ENCODE results near the gene SCAI.

The SCAI gene

DNA sequence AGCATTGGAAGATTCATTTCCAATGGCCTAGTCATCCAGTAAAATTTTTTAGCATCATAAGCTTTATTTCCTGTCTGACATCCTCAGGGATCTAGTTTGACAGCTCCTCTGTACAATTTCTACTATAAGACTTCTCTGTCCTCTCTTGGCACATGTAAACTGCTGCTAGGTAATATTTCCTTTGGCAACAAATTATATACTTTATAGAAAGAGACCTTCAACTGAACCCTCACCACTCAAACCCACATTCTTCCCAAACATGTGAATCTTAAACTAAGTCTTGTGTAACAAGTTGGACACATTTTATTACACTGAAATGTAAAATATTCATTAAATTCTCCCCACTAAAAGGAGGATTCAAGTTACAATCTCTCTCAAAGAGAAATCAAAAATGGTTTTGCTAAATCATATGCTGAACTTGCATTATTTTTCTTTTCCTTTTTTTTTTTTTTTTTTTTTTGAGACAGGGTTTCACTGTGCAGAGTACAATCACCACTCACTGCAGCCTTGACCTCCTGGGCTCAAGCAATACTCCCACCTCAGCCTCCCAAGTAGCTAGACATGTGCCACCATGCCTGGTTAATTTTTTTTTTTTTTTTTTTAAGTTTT lies 36.9 kb downstream of the SCAI start:
- no peak overlapping the region for H3K9ac ChIP-seq (ENCODE audit: low read length in 2 of 2)

GRCh38 chr9:125103770-125104460 lies 39.4 kb downstream of the SCAI start:
- Histone ChIP-seq H3K36me3 (ENCODE audit: control insufficient read depth in 2 of 2, insufficient read depth in 2 of 2, low read length in 2 of 2) (no peaks in the 10 kb centered on the region), H3K9me3 (ENCODE audit: control insufficient read depth in 2 of 2, low read length in 2 of 2) (no peaks in the 10 kb centered on the region), H3K27me3 (ENCODE audit: control insufficient read depth in 1 of 2, insufficient read depth in 2 of 2, low read length in 2 of 2) (no peaks in the 10 kb centered on the region), H3K4me1 (ENCODE audit: control insufficient read depth, insufficient read depth, low read length) (no peaks in the 10 kb centered on the region), H3K9ac (ENCODE audit: low read length in 2 of 2) (no peak overlapping the region), H3K27ac (ENCODE audit: low read length) (no peak overlapping the region), H3K4me3 (ENCODE audit: low read length in 2 of 2) (peak overlapping the region in 1 of 2 donors; percentile 20)

More for the DNA sequence above, 36.9 kb downstream of the SCAI start:
- Histone ChIP-seq H3K27me3 (ENCODE audit: control insufficient read depth in 1 of 2, insufficient read depth in 2 of 2, low read length in 2 of 2) (no peaks in the 10 kb centered on the region), H3K4me1 (ENCODE audit: control insufficient read depth, insufficient read depth, low read length) (no peaks in the 10 kb centered on the region), H3K9me3 (ENCODE audit: control insufficient read depth in 2 of 2, low read length in 2 of 2) (no peaks in the 10 kb centered on the region), H3K36me3 (ENCODE audit: control insufficient read depth in 2 of 2, insufficient read depth in 2 of 2, low read length in 2 of 2) (no peaks in the 10 kb centered on the region), H3K27ac (ENCODE audit: low read length) (no peak overlapping the region), H3K4me3 (ENCODE audit: low read length in 2 of 2) (no peak overlapping the region)

GRCh38 chr9:125103021-125103420 lies 40.3 kb downstream of the SCAI start:
- Histone ChIP-seq H3K9ac (ENCODE audit: low read length in 2 of 2) (no peak overlapping the region), H3K4me3 (ENCODE audit: low read length in 2 of 2) (no peak overlapping the region), H3K36me3 (ENCODE audit: control insufficient read depth in 2 of 2, insufficient read depth in 2 of 2, low read length in 2 of 2) (no peaks in the 10 kb centered on the region), H3K27ac (ENCODE audit: low read length) (no peak overlapping the region), H3K9me3 (ENCODE audit: control insufficient read depth in 2 of 2, low read length in 2 of 2) (no peaks in the 10 kb centered on the region), H3K4me1 (ENCODE audit: control insufficient read depth, insufficient read depth, low read length) (no peaks in the 10 kb centered on the region), H3K27me3 (ENCODE audit: control insufficient read depth in 1 of 2, insufficient read depth in 2 of 2, low read length in 2 of 2) (no peaks in the 10 kb centered on the region)

DNA sequence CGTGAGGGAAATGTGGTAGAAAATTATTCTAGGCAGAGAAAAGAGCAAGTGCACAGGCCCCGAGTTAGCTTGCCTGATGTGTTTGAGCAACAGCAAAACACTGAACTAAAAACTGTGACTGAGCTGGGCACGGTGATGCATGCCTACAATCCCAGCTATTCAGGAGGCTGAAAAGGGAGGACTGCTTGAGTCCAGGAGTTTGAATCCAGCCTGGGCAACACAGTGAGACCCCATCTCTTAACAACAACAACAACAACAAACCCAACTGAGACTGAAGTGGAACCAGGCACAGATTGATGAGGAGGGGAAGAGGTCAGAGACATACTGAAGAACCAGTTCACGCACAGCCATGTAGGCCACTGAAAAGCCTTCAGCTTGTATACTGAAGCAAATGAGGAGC lies 42.5 kb downstream of the SCAI start:
- no peak overlapping the region for H3K27ac ChIP-seq (ENCODE audit: low read length)
- H3K27me3 ChIP-seq (ENCODE audit: control insufficient read depth in 1 of 2, insufficient read depth in 2 of 2, low read length in 2 of 2) = no peaks in the 10 kb centered on the region
- H3K36me3 ChIP-seq (ENCODE audit: control insufficient read depth in 2 of 2, insufficient read depth in 2 of 2, low read length in 2 of 2) = no peaks in the 10 kb centered on the region
- no peak overlapping the region for H3K4me3 ChIP-seq (ENCODE audit: low read length in 2 of 2)
- H3K9ac ChIP-seq (ENCODE audit: low read length in 2 of 2) = no peak overlapping the region
- no peaks in the 10 kb centered on the region for H3K4me1 ChIP-seq (ENCODE audit: control insufficient read depth, insufficient read depth, low read length)
- no peaks in the 10 kb centered on the region for H3K9me3 ChIP-seq (ENCODE audit: control insufficient read depth in 2 of 2, low read length in 2 of 2)

GRCh38 chr9:125099816-125100215 lies 43.5 kb downstream of the SCAI start:
- Histone ChIP-seq H3K9me3 (ENCODE audit: control insufficient read depth in 2 of 2, low read length in 2 of 2) (no peaks in the 10 kb centered on the region), H3K27me3 (ENCODE audit: control insufficient read depth in 1 of 2, insufficient read depth in 2 of 2, low read length in 2 of 2) (no peaks in the 10 kb centered on the region), H3K9ac (ENCODE audit: low read length in 2 of 2) (no peak overlapping the region)

GRCh38 chr9:125095821-125096443 lies 47.4 kb downstream of the SCAI start:
- Histone ChIP-seq H3K4me1 (ENCODE audit: control insufficient read depth, insufficient read depth, low read length) (peaks cover 4% of the 10 kb centered on the region), H3K4me3 (ENCODE audit: low read length in 2 of 2) (no peak overlapping the region), H3K27ac (ENCODE audit: low read length) (no peak overlapping the region), H3K9me3 (ENCODE audit: control insufficient read depth in 2 of 2, low read length in 2 of 2) (no peaks in the 10 kb centered on the region), H3K9ac (ENCODE audit: low read length in 2 of 2) (no peak overlapping the region), H3K27me3 (ENCODE audit: control insufficient read depth in 1 of 2, insufficient read depth in 2 of 2, low read length in 2 of 2) (no peaks in the 10 kb centered on the region), H3K36me3 (ENCODE audit: control insufficient read depth in 2 of 2, insufficient read depth in 2 of 2, low read length in 2 of 2) (no peaks in the 10 kb centered on the region)

More at GRCh38 chr9:125099816-125100215, 43.5 kb downstream of the SCAI start:
- H3K27ac ChIP-seq (ENCODE audit: low read length) = no peak overlapping the region
- peaks cover 4% of the 10 kb centered on the region for H3K4me1 ChIP-seq (ENCODE audit: control insufficient read depth, insufficient read depth, low read length)
- H3K4me3 ChIP-seq (ENCODE audit: low read length in 2 of 2) = no peak overlapping the region
- no peaks in the 10 kb centered on the region for H3K36me3 ChIP-seq (ENCODE audit: control insufficient read depth in 2 of 2, insufficient read depth in 2 of 2, low read length in 2 of 2)

- Histone ChIP-seq H3K36me3 (ENCODE audit: control insufficient read depth in 2 of 2, insufficient read depth in 2 of 2, low read length in 2 of 2) (no peaks in the 10 kb centered on the region), H3K27me3 (ENCODE audit: control insufficient read depth in 1 of 2, insufficient read depth in 2 of 2, low read length in 2 of 2) (no peaks in the 10 kb centered on the region), H3K9ac (ENCODE audit: low read length in 2 of 2) (no peak overlapping the region), H3K4me3 (ENCODE audit: low read length in 2 of 2) (no peak overlapping the region), H3K9me3 (ENCODE audit: control insufficient read depth in 2 of 2, low read length in 2 of 2) (no peaks in the 10 kb centered on the region), H3K4me1 (ENCODE audit: control insufficient read depth, insufficient read depth, low read length) (peaks cover 4% of the 10 kb centered on the region), H3K27ac (ENCODE audit: low read length) (no peak overlapping the region)
Measured at GRCh38 chr9:125091121-125091520, 52.2 kb downstream of the SCAI start.

DNA sequence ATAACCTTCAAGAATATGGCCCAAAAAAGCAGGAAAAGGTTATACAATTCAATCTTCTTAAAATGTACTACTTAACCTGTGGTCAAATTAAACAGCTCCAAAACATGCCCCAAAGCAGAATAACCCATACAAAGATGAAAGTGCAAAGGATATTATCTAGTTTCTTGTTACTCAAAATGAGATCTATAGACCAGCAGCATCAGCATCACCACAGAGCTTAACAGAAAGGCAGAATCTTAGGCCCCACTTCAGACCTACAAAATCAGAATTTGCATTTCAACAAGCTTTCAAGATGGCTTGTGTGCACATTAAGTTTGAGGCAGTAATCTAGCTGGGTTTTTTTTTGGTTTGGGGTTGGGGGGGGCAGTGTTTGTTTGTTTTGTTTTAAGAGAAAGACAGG lies 54.0 kb downstream of the SCAI start:
- Histone ChIP-seq H3K27me3 (ENCODE audit: control insufficient read depth in 1 of 2, insufficient read depth in 2 of 2, low read length in 2 of 2) (no peaks in the 10 kb centered on the region), H3K27ac (ENCODE audit: low read length) (no peak overlapping the region), H3K36me3 (ENCODE audit: control insufficient read depth in 2 of 2, insufficient read depth in 2 of 2, low read length in 2 of 2) (no peaks in the 10 kb centered on the region), H3K9me3 (ENCODE audit: control insufficient read depth in 2 of 2, low read length in 2 of 2) (no peaks in the 10 kb centered on the region), H3K9ac (ENCODE audit: low read length in 2 of 2) (no peak overlapping the region), H3K4me1 (ENCODE audit: control insufficient read depth, insufficient read depth, low read length) (no peaks in the 10 kb centered on the region), H3K4me3 (ENCODE audit: low read length in 2 of 2) (no peak overlapping the region)

- no peaks in the 10 kb centered on the region for H3K27me3 ChIP-seq (ENCODE audit: control insufficient read depth in 1 of 2, insufficient read depth in 2 of 2, low read length in 2 of 2)
- no peaks in the 10 kb centered on the region for H3K9me3 ChIP-seq (ENCODE audit: control insufficient read depth in 2 of 2, low read length in 2 of 2)
- H3K9ac ChIP-seq (ENCODE audit: low read length in 2 of 2) = no peak overlapping the region
- H3K36me3 ChIP-seq (ENCODE audit: control insufficient read depth in 2 of 2, insufficient read depth in 2 of 2, low read length in 2 of 2) = no peaks in the 10 kb centered on the region
- no peaks in the 10 kb centered on the region for H3K4me1 ChIP-seq (ENCODE audit: control insufficient read depth, insufficient read depth, low read length)
- no peak overlapping the region for H3K4me3 ChIP-seq (ENCODE audit: low read length in 2 of 2)
- H3K27ac ChIP-seq (ENCODE audit: low read length) = no peak overlapping the region
Measured at GRCh38 chr9:125088752-125089151, 54.6 kb downstream of the SCAI start.

DNA sequence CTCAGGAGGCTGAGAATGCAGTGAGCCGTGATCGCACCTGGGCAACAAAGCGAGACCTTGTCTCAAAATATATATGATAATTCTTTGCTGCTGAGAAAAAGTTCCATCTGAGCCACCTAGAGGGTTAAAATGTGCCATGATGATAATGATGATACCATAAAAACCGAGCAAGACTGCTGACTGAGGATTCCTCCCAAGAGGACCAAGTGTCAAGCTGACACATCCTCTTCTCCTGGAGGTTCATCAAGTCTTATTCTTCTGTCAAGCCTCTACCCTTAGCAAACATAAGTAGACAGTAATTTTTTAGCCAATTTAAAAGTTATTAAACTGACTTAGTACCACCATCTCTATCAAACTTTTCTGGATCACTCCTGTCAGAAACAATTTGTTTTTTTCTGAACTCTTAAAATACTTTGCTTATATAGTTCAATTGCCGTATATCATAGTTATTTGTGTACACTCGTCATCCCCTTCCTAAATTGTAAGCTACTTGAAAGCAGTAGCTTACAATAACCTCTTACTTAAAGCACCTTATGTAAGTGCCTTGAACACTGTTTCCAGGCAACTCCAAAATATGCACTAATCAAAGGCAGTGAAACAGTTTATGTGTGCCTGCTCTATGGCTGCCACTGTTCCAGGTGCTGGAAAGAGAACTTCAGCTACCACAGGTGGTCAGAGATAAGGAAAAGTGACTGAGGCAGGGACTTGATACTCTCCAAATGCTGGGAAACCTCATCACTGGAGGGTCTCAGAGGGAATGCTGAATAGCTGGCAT lies 57.4 kb downstream of the SCAI start:
- Histone ChIP-seq H3K4me1 (ENCODE audit: control insufficient read depth, insufficient read depth, low read length) (no peaks in the 10 kb centered on the region), H3K4me3 (ENCODE audit: low read length in 2 of 2) (no peak overlapping the region), H3K9me3 (ENCODE audit: control insufficient read depth in 2 of 2, low read length in 2 of 2) (no peaks in the 10 kb centered on the region), H3K27me3 (ENCODE audit: control insufficient read depth in 1 of 2, insufficient read depth in 2 of 2, low read length in 2 of 2) (no peaks in the 10 kb centered on the region), H3K27ac (ENCODE audit: low read length) (no peak overlapping the region), H3K9ac (ENCODE audit: low read length in 2 of 2) (no peak overlapping the region), H3K36me3 (ENCODE audit: control insufficient read depth in 2 of 2, insufficient read depth in 2 of 2, low read length in 2 of 2) (no peaks in the 10 kb centered on the region)

Measured in stomach smooth muscle (tissue), 2 donors.